Sigmoid colon (tissue), 3 donors: Measurements from ENCODE around the gene MAP2.

Experiments
- CTCF ChIP-seq, 4 experiments: fragments of 450-650 bp in 3 of 4; fragments of 200-600 bp in 1 of 4; IDR thresholded peaks; one replicate each; pipeline ENCODE4 v1.5.1; 2016 to 2019; ENCODE audit warnings: antibody characterized with exemption in 4 of 4, mild to moderate bottlenecking in 3 of 4, moderate library complexity in 2 of 4
- POLR2A ChIP-seq, 2 donors: fragments of 450-650 bp; IDR thresholded peaks; one replicate each; pipeline ENCODE4 v1.6.1; 2016; ENCODE audit warnings: antibody characterized with exemption in 2 of 2, mild to moderate bottlenecking in 2 of 2, moderate library complexity in 2 of 2

GRCh38 chr2:209578394-209579001 is 154.7 kb downstream of the MAP2 start:
- TF ChIP-seq CTCF (IDR thresholded peaks at IDR 0.05): no peak
- no peak for TF ChIP-seq POLR2A (IDR thresholded peaks at IDR 0.05)
